Measurements from ENCODE around the gene C16orf74.

- no peak for TF ChIP-seq POLR2A (IDR thresholded peaks at IDR 0.05)
- TF ChIP-seq, protein P1, sequence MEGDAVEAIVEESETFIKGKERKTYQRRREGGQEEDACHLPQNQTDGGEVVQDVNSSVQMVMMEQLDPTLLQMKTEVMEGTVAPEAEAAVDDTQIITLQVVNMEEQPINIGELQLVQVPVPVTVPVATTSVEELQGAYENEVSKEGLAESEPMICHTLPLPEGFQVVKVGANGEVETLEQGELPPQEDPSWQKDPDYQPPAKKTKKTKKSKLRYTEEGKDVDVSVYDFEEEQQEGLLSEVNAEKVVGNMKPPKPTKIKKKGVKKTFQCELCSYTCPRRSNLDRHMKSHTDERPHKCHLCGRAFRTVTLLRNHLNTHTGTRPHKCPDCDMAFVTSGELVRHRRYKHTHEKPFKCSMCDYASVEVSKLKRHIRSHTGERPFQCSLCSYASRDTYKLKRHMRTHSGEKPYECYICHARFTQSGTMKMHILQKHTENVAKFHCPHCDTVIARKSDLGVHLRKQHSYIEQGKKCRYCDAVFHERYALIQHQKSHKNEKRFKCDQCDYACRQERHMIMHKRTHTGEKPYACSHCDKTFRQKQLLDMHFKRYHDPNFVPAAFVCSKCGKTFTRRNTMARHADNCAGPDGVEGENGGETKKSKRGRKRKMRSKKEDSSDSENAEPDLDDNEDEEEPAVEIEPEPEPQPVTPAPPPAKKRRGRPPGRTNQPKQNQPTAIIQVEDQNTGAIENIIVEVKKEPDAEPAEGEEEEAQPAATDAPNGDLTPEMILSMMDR (IDR thresholded peaks at IDR 0.05): no peak
- no peak for TF ChIP-seq EP300 (IDR thresholded peaks at IDR 0.05)
- TF ChIP-seq POLR2AphosphoS5 (IDR thresholded peaks at IDR 0.05): no peak
Measured at GRCh38 chr16:85761861-85762260, 11.0 kb upstream of the C16orf74 start.
